ENCODE measurements around the gene LRRC63.

Gene LRRC63

GRCh38 chr13:46192412-46192811, 19.3 kb upstream of the LRRC63 start:
- TF ChIP-seq SPI1 (IDR thresholded peaks at IDR 0.05; ENCODE audit: borderline replicate concordance, low read depth) (no peak), GABPA (IDR thresholded peaks at IDR 0.05; ENCODE audit: low read depth) (no peak), REST (IDR thresholded peaks at IDR 0.05; ENCODE audit: insufficient replicate concordance, low read depth) (no peak), POLR2AphosphoS5 (IDR thresholded peaks at IDR 0.05; ENCODE audit: low read depth) (no peak), CTCF (IDR thresholded peaks at IDR 0.05; ENCODE audit: insufficient read depth, low read length) (no peak)
- no peak overlapping the region for H3K4me3 ChIP-seq (replicated peaks; ENCODE audit: insufficient read depth, low read length)
- DNase-seq (ENCODE audit: low read depth in 1 of 2, low spot score in 1 of 2): peak in 1 of 2 experiments; percentile 68
- peak overlapping the region; percentile 61 for H3K27ac ChIP-seq (replicated peaks)
- H3K27me3 ChIP-seq (ENCODE audit: insufficient read depth, poor library complexity, severe bottlenecking): no peaks in the 10 kb centered on the region

GRCh38 chr13:46195016-46195415, 16.7 kb upstream of the LRRC63 start:
- H3K27ac ChIP-seq (replicated peaks): no peak overlapping the region
- no peaks in the 10 kb centered on the region for H3K27me3 ChIP-seq (ENCODE audit: insufficient read depth, poor library complexity, severe bottlenecking)
- no peak for DNase-seq (ENCODE audit: low read depth in 1 of 2, low spot score in 1 of 2)
- no peak for TF ChIP-seq POLR2AphosphoS5 (IDR thresholded peaks at IDR 0.05; ENCODE audit: low read depth)
- TF ChIP-seq GABPA (IDR thresholded peaks at IDR 0.05; ENCODE audit: low read depth): no peak
- TF ChIP-seq REST (IDR thresholded peaks at IDR 0.05; ENCODE audit: insufficient replicate concordance, low read depth): no peak
- no peak for TF ChIP-seq CTCF (IDR thresholded peaks at IDR 0.05; ENCODE audit: insufficient read depth, low read length)
- TF ChIP-seq SPI1 (IDR thresholded peaks at IDR 0.05; ENCODE audit: borderline replicate concordance, low read depth): no peak
- H3K4me3 ChIP-seq (replicated peaks; ENCODE audit: insufficient read depth, low read length): no peak overlapping the region

GRCh38 chr13:46197299-46198048, 14.3 kb upstream of the LRRC63 start:
- Histone ChIP-seq H3K4me3 (replicated peaks; ENCODE audit: insufficient read depth, low read length) (no peak overlapping the region), H3K27me3 (ENCODE audit: insufficient read depth, poor library complexity, severe bottlenecking) (no peaks in the 10 kb centered on the region), H3K27ac (replicated peaks) (no peak overlapping the region)
- no peak for DNase-seq (ENCODE audit: low read depth in 1 of 2, low spot score in 1 of 2)
- TF ChIP-seq POLR2AphosphoS5 (IDR thresholded peaks at IDR 0.05; ENCODE audit: low read depth) (no peak), CTCF (IDR thresholded peaks at IDR 0.05; ENCODE audit: insufficient read depth, low read length) (no peak), GABPA (IDR thresholded peaks at IDR 0.05; ENCODE audit: low read depth) (no peak), SPI1 (IDR thresholded peaks at IDR 0.05; ENCODE audit: borderline replicate concordance, low read depth) (no peak), REST (IDR thresholded peaks at IDR 0.05; ENCODE audit: insufficient replicate concordance, low read depth) (no peak)

Measured in HL-60 (cell line).